Measurements from ENCODE around the gene DRAXIN.
A peak's percentile ranks its signal among the peaks of the same experiment; 100 is the strongest.

DRAXIN gene

GRCh38 chr1:11708554-11709350 is 17.2 kb downstream of the DRAXIN start:
- DNase-seq (ENCODE audit: low read depth in 2 of 2), result no peak

- no peak for DNase-seq (ENCODE audit: low read depth in 2 of 2)
Observed at GRCh38 chr1:11711490-11711889, 20.0 kb downstream of the DRAXIN start.

GRCh38 chr1:11712285-11712684 is 20.8 kb downstream of the DRAXIN start:
- no peak for DNase-seq (ENCODE audit: low read depth in 2 of 2)

- no peak for DNase-seq (ENCODE audit: low read depth in 2 of 2)
Observed at GRCh38 chr1:11713095-11713494, 21.6 kb downstream of the DRAXIN start.

GRCh38 chr1:11714831-11715575 is 23.5 kb downstream of the DRAXIN start:
- no peak for DNase-seq (ENCODE audit: low read depth in 2 of 2)

- DNase-seq (ENCODE audit: low read depth in 2 of 2), result peak; percentile 79 to 80
Observed at GRCh38 chr1:11719313-11720032, 28.0 kb downstream of the DRAXIN start.

GRCh38 chr1:11720033-11720376 is 28.5 kb downstream of the DRAXIN start:
- no peak for DNase-seq (ENCODE audit: low read depth in 2 of 2)

GRCh38 chr1:11720525-11720924 is 29.0 kb downstream of the DRAXIN start:
- DNase-seq (ENCODE audit: low read depth in 2 of 2), result no peak

GRCh38 chr1:11721311-11721710 is 29.8 kb downstream of the DRAXIN start:
- DNase-seq (ENCODE audit: low read depth in 2 of 2), result no peak

- no peak for DNase-seq (ENCODE audit: low read depth in 2 of 2)
Observed at GRCh38 chr1:11722538-11722937, 31.0 kb downstream of the DRAXIN start.

- DNase-seq (ENCODE audit: low read depth in 2 of 2), result no peak
Observed at GRCh38 chr1:11725616-11726015, 34.1 kb downstream of the DRAXIN start.

GRCh38 chr1:11727119-11727518 is 35.6 kb downstream of the DRAXIN start:
- DNase-seq (ENCODE audit: low read depth in 2 of 2), result no peak

GRCh38 chr1:11728126-11728806 is 36.8 kb downstream of the DRAXIN start:
- no peak for DNase-seq (ENCODE audit: low read depth in 2 of 2)

- DNase-seq (ENCODE audit: low read depth in 2 of 2), result no peak
Observed at GRCh38 chr1:11729155-11729497, 37.6 kb downstream of the DRAXIN start.

- DNase-seq (ENCODE audit: low read depth in 2 of 2), result no peak
Observed at GRCh38 chr1:11729498-11730428, 38.3 kb downstream of the DRAXIN start.

- DNase-seq (ENCODE audit: low read depth in 2 of 2), result no peak
Observed at GRCh38 chr1:11730429-11730891, 39.0 kb downstream of the DRAXIN start.

GRCh38 chr1:11731691-11732283 is 40.3 kb downstream of the DRAXIN start:
- peak in 1 of 2 donors; percentile 10 for DNase-seq (ENCODE audit: low read depth in 2 of 2)

GRCh38 chr1:11733306-11733705 is 41.8 kb downstream of the DRAXIN start:
- no peak for DNase-seq (ENCODE audit: low read depth in 2 of 2)

GRCh38 chr1:11735531-11735853 is 44.0 kb downstream of the DRAXIN start:
- DNase-seq (ENCODE audit: low read depth in 2 of 2), result no peak

GRCh38 chr1:11735854-11736745 is 44.6 kb downstream of the DRAXIN start, which contains the start of gene AGTRAP:
AGTRAP (plus strand) TSS chr1:11736136; CDS start chr1:11736209, 73 bp downstream.
- DNase-seq (ENCODE audit: low read depth in 2 of 2), result peak; percentile 81 to 89
